Ovary (tissue), 9 donors: ENCODE measurements around the gene KCNAB2. TPM values are rescaled to one million over a fixed set of nuclear protein-coding genes. Genes with fewer than 3 reads are reported as not detected.

ENCODE experiments used
- DNase-seq, 5 donors: peaks; one replicate each; pipeline ENCODE4 v3.0.0-alpha.2; 2019 to 2020
- H3K27ac ChIP-seq, 2 donors: fragments of 200-600 bp; one replicate each; pipeline versions ENCODE4 v1.5.1 to v1.8.0; 2019 to 2022
- H3K27me3 ChIP-seq: fragments of 200-600 bp; one replicate; pipeline ENCODE4 v1.8.0; 2022
- H3K36me3 ChIP-seq: fragments of 200-600 bp; sonication (generic); one replicate; pipeline ENCODE4 v1.5.1; 2019
- H3K4me1 ChIP-seq: one replicate; pipeline ENCODE4 v1.8.1; 2013; ENCODE audit warnings: mild to moderate bottlenecking, moderate library complexity; ENCODE audit not compliant: insufficient read depth
- H3K4me3 ChIP-seq: fragments of 200-600 bp; sonication (generic); one replicate; pipeline ENCODE4 v1.5.1; 2017
- H3K9me3 ChIP-seq, 2 donors: fragments of 200-600 bp in 1 of 2; sonication (generic) in 1 of 2; one replicate each; pipeline versions ENCODE4 v1.5.1 to v1.8.1; 2013 to 2019; ENCODE audit warnings: mild to moderate bottlenecking in 1 of 2, moderate library complexity in 1 of 2
- EP300 ChIP-seq: sonication (generic); formaldehyde crosslinking; IDR thresholded peaks from one replicate; pipeline ENCODE4 v1.6.1; 2017; ENCODE audit warnings: antibody characterized with exemption
- POLR2A ChIP-seq: fragments of 450-650 bp; IDR thresholded peaks from one replicate; pipeline ENCODE4 v1.6.1; 2017; ENCODE audit warnings: antibody characterized with exemption, mild to moderate bottlenecking, moderate library complexity
- WGBS, 3 donors: extraction: QIAGEN DNeasy Blood & Tissue Kit in 1 of 3; methylation state at CpG; one replicate each; pipeline versions ENCODE4 v1.1.5 to v1.1.7; 2013 to 2017; 5-methylcytosine and 5-hydroxymethylcytosine counted together
- intact Hi-C, 4 donors: fragments of 100-400 bp; cut with DNase I; formaldehyde crosslinking; loops; one replicate each; pipeline versions ENCODE4 v1.11.0 to v1.15.1; 2022 to 2023
- polyA plus RNA-seq, 2 donors: library from polyadenylated mRNA; stranded (reverse); fragments of 200-250 nt in 1 of 2; fragments of 350-450 nt in 1 of 2; fragmentation: Illumina TruSeq in 1 of 2; extraction: RNeasy Lipid Tissue Mini Kit (QIAGEN cat#74804) in 1 of 2; gene quantifications; one replicate each; pipeline ENCODE4 v1.2.3, GENCODE V29; 2013 to 2014
- total RNA-seq, 7 donors: library from RNA; depleted of rRNA in 2 of 7; stranded (reverse); fragments of >200 nt in 2 of 7; fragmentation: NEBNext Ultra II Directional in 3 of 7; extraction: Animal tissue kit (Norgen Biotek cat#: 25700) in 3 of 7; gene quantifications; one replicate each; pipeline versions ENCODE4 v1.1.0 to v1.2.4, GENCODE V29; 2016 to 2023
- TF ChIP-seq, protein P1 (sequence below), 3 donors: fragments of 450-650 bp in 2 of 3; fragments of 200-600 bp in 1 of 3; IDR thresholded peaks; one replicate each; pipeline versions ENCODE4 v1.5.1 to v1.8.0; 2016 to 2022; ENCODE audit warnings: antibody characterized with exemption in 3 of 3, mild to moderate bottlenecking in 1 of 3
- donor health status: DM: no; HTN: no; CAD: no; lungs with moderate emphysema.
- donor health status: DM: no; HTN: no; CAD: no.
- donor health status: Bipolar disorder and iron deficiency.
- donor health status: DM: yes; HTN: yes; CAD: no.
- donor health status: DM: no; HTN: no; CAD: no.
- donor health status: DM: yes; HTN: yes; CAD: no.

KCNAB2 gene
- total and polyA plus RNA-seq, 9 donors = 2.9 to 18.3 (median 7.1) TPM

DNA sequence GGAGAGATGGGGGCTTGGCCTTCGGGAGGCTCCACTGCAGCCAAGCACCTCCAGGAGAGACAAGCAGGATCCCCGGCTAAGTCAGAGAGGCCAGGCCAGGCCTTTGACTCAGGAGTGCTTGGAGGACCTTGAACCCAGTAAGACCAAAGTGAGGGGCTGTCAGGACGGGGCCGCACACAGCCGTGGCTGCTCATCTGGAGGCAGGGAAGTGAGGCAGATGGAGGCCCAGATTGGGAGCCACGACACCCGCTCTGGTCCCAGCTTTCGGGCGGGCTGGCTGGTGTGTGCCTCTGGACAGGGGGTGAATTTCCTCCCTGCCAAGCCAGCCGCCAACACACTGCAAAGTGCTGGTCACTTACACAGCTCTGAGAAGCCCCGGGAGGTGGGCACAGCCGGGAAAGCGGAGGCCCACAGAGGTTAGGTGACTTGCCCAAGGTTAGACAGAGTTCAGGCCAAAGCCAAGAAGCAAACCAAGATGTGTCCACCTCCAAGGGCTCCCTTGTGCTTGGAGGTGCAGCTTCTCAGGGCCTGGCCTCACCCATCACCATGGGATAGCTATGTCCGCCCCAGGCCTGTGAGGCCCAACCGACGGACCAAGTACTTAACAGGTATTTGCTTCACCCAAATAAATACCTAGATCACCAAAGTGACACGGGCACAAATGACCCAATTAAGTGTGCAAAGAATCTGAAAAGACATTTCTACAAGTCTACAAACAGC, 76.1 kb downstream of the KCNAB2 start:
- DNase-seq = no peak
- Histone ChIP-seq H3K4me1 (no peaks in the 10 kb centered on the region), H3K9me3 (no peaks in the 10 kb centered on the region), H3K4me3 (no peak overlapping the region), H3K27ac (no peak overlapping the region), H3K27me3 (no peaks in the 10 kb centered on the region), H3K36me3 (no peaks in the 10 kb centered on the region)
- intact Hi-C loops = no loop called here
- WGBS, 3 donors = 88 to 93% (median 89%) methylated on average over 17 of the region's 17 CpGs
- TF ChIP-seq, protein P1, sequence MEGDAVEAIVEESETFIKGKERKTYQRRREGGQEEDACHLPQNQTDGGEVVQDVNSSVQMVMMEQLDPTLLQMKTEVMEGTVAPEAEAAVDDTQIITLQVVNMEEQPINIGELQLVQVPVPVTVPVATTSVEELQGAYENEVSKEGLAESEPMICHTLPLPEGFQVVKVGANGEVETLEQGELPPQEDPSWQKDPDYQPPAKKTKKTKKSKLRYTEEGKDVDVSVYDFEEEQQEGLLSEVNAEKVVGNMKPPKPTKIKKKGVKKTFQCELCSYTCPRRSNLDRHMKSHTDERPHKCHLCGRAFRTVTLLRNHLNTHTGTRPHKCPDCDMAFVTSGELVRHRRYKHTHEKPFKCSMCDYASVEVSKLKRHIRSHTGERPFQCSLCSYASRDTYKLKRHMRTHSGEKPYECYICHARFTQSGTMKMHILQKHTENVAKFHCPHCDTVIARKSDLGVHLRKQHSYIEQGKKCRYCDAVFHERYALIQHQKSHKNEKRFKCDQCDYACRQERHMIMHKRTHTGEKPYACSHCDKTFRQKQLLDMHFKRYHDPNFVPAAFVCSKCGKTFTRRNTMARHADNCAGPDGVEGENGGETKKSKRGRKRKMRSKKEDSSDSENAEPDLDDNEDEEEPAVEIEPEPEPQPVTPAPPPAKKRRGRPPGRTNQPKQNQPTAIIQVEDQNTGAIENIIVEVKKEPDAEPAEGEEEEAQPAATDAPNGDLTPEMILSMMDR (IDR thresholded peaks at IDR 0.05) = no peak
- no peak for TF ChIP-seq EP300

DNA sequence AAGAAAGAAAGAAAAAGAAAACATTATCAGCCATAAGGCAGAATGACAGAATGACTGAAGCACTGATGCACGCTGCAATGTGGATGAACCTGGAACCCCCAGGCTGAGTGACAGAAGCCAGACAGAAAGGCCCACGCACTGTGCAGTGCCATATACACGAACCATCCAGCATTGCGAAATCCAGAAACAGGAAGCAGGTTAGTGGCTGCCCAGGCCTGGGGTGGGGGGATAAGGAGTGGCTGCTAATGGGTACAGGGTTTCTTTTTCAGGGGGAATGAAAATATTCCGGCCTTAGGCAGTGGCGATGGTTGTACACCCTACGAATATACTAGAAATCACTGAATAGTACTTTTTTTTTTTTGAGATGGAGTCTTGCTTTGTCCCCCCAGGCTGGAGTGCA, 77.4 kb downstream of the KCNAB2 start:
- no peak overlapping the region for H3K27ac ChIP-seq
- TF ChIP-seq POLR2A = no peak
- TF ChIP-seq, protein P1 (IDR thresholded peaks at IDR 0.05) = no peak
- TF ChIP-seq EP300 = no peak
- no peak for DNase-seq
- H3K27me3 ChIP-seq = no peaks in the 10 kb centered on the region
- H3K4me1 ChIP-seq = peaks cover 3% of the 10 kb centered on the region
- no peaks in the 10 kb centered on the region for H3K36me3 ChIP-seq
- no peak overlapping the region for H3K4me3 ChIP-seq
- 85 to 91% (median 88%) methylated on average over 7 of the region's 7 CpGs for WGBS, 3 donors
- no peaks in the 10 kb centered on the region for H3K9me3 ChIP-seq
- intact Hi-C loops = no loop called here

DNA sequence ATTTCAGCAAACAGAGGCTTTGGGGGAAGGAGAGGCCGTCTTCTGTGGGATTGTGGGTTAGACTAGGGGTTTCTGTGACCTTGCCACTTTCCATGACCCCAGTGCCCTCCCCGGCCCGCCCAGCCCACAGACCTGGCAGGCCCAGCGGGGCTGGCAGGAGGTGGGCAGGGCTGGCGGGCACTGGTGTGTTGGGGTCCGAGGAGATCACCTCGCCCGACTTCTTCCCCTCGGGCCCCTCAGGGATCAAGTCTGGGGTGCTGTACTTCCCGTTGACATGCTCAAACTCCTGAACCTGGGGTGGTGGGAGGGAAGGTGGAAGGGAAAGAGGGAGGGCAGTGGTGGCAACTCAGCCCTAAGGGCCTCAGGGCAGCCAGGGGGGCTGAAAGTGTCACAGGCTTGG, 78.1 kb downstream of the KCNAB2 start:
- Histone ChIP-seq H3K4me3 (no peak overlapping the region), H3K27me3 (no peaks in the 10 kb centered on the region), H3K36me3 (no peaks in the 10 kb centered on the region), H3K27ac (no peak overlapping the region), H3K9me3 (no peaks in the 10 kb centered on the region), H3K4me1 (peaks cover 3% of the 10 kb centered on the region)
- TF ChIP-seq, protein P1 (IDR thresholded peaks at IDR 0.05) = no peak
- no peak for TF ChIP-seq POLR2A
- TF ChIP-seq EP300 = no peak
- DNase-seq = no peak
- intact Hi-C loops = no loop called here
- 80 to 85% (median 84%) methylated on average over 10 of the region's 10 CpGs for WGBS, 3 donors

DNA sequence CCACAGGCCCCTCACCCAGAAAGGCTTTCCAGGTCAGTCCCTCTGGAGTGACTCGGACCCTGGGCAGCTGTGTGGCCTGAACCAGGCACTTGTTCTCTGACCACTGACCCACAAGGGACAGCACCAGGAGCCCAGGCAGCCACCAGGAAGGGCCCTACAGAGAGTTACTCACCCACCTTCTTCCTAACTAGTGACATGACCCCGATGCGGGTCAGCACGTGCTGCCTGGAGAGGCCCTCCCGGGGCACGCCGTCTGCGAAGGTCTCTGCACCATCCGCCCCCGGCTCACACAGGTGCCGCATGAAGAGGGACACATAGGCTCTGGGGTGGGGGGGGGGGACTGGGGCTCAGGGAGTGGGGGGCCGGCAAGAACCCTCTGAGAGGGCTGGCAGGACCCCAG, 78.7 kb downstream of the KCNAB2 start:
- no peak overlapping the region for H3K27ac ChIP-seq
- TF ChIP-seq POLR2A = no peak
- no peak for TF ChIP-seq EP300
- TF ChIP-seq, protein P1 (IDR thresholded peaks at IDR 0.05) = no peak
- intact Hi-C loops = no loop called here
- H3K27me3 ChIP-seq = no peaks in the 10 kb centered on the region
- H3K4me3 ChIP-seq = no peak overlapping the region
- H3K4me1 ChIP-seq = peaks cover 3% of the 10 kb centered on the region
- no peak for DNase-seq
- no peaks in the 10 kb centered on the region for H3K36me3 ChIP-seq
- no peaks in the 10 kb centered on the region for H3K9me3 ChIP-seq
- 83 to 86% (median 85%) methylated on average over 6 to 12 of the region's 12 CpGs for WGBS, 3 donors
